ENCODE measurements around the gene ARPC2. TPM values are rescaled to one million over a fixed set of nuclear protein-coding genes. Genes with fewer than 3 reads are reported as not detected.

The ARPC2 gene
- total RNA-seq, 1 donor from 2014 or later: 357 TPM

- DNase-seq (no peak), ATAC-seq (no peak)
- no peak overlapping the region for H3K4me3 ChIP-seq
- peaks cover 54% of the 10 kb centered on the region for H3K36me3 ChIP-seq
- H3K27ac ChIP-seq: peak overlapping the region; percentile 24
- intact Hi-C loops (cut with DNase I): no loop called here
- H3K27me3 ChIP-seq: no peaks in the 10 kb centered on the region
- H3K4me1 ChIP-seq: peaks cover 28% of the 10 kb centered on the region
- H3K9me3 ChIP-seq: no peaks in the 10 kb centered on the region
- no peak for TF ChIP-seq CTCF (IDR thresholded peaks at IDR 0.05)
Measured at GRCh38 chr2:218273908-218274249, 56.9 kb downstream of the ARPC2 start.

GRCh38 chr2:218274586-218274985 is 57.6 kb downstream of the ARPC2 start:
- no peak for DNase-seq

GRCh38 chr2:218275371-218276072 is 58.5 kb downstream of the ARPC2 start:
- Histone ChIP-seq H3K36me3 (peaks cover 70% of the 10 kb centered on the region), H3K27me3 (no peaks in the 10 kb centered on the region), H3K27ac (peak overlapping the region; percentile 42), H3K4me1 (peaks cover 23% of the 10 kb centered on the region), H3K4me3 (no peak overlapping the region), H3K9me3 (no peaks in the 10 kb centered on the region)
- ATAC-seq (no peak), DNase-seq (no peak)
- intact Hi-C loops (cut with DNase I): no loop called here
- TF ChIP-seq CTCF (IDR thresholded peaks at IDR 0.05): no peak

More at GRCh38 chr2:218274586-218274985, 57.6 kb downstream of the ARPC2 start:
- Histone ChIP-seq H3K4me1 (peaks cover 23% of the 10 kb centered on the region), H3K27ac (peak overlapping the region; percentile 24), H3K4me3 (no peak overlapping the region), H3K9me3 (no peaks in the 10 kb centered on the region), H3K27me3 (no peaks in the 10 kb centered on the region), H3K36me3 (peaks cover 61% of the 10 kb centered on the region)
- intact Hi-C loops (cut with DNase I): no loop called here
- no peak for ATAC-seq
- no peak for TF ChIP-seq CTCF (IDR thresholded peaks at IDR 0.05)

GRCh38 chr2:218276986-218277755 is 60.2 kb downstream of the ARPC2 start:
- H3K27me3 ChIP-seq: no peaks in the 10 kb centered on the region
- H3K27ac ChIP-seq: no peak overlapping the region
- no peak for DNase-seq
- peaks cover 18% of the 10 kb centered on the region for H3K4me1 ChIP-seq
- ATAC-seq: no peak
- H3K36me3 ChIP-seq: peaks cover 87% of the 10 kb centered on the region
- H3K9me3 ChIP-seq: no peaks in the 10 kb centered on the region
- intact Hi-C loops (cut with DNase I): no loop called here
- TF ChIP-seq CTCF (IDR thresholded peaks at IDR 0.05): no peak
- H3K4me3 ChIP-seq: no peak overlapping the region

GRCh38 chr2:218277921-218278320 is 60.9 kb downstream of the ARPC2 start:
- no peak overlapping the region for H3K4me3 ChIP-seq
- peaks cover 19% of the 10 kb centered on the region for H3K4me1 ChIP-seq
- no peaks in the 10 kb centered on the region for H3K9me3 ChIP-seq
- TF ChIP-seq CTCF (IDR thresholded peaks at IDR 0.05): no peak
- intact Hi-C loops (cut with DNase I): no loop called here
- H3K36me3 ChIP-seq: peaks cover 94% of the 10 kb centered on the region
- no peak overlapping the region for H3K27ac ChIP-seq
- no peaks in the 10 kb centered on the region for H3K27me3 ChIP-seq
- ATAC-seq (no peak), DNase-seq (no peak)
